ENCODE results near the gene MSH3.

Gene MSH3

DNA sequence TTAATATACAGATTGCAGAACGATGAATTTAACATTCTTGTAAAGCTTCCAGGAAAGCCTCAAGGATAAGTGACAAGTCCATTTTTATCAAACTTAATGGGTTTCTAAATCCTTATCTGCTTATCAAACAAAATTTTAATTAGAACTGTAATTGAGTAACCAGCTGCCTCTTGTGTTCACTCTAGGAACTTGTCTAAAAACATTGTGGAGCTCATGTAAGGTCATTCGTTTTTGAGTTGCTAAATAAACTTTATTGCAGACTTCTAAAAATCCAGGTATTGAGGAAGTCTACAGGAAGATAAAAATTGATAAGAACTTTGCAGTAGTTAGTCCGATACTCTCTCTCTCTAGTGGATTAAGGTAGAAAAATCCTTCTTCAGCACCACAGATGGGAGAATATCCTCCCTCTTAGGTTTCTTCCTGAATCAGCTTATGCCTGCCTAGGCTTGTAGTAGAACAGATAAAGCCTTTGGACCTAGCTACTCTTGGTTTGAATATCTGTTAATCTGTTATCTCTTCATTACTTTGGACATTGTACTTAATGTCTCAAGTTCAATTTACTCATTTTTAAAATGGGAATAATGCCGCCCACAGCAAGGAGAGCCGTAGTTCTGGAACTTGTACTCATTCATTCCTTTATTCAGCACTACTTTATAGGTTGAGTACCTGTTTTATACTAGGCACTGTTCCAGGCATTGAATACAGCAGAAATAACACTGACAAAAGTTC, 60.3 kb downstream of the MSH3 start:
- H3K4me3 ChIP-seq (ENCODE audit: low read depth, low read length): no peak overlapping the region
- DNase-seq (ENCODE audit: low read depth, low spot score): no peak
- in situ Hi-C loops (cut with HindIII; ENCODE audit: low sequenced_read_pairs): no loop called here
- no peak for TF ChIP-seq CTCF (IDR thresholded peaks at IDR 0.05; ENCODE audit: low read depth, low read length)

DNA sequence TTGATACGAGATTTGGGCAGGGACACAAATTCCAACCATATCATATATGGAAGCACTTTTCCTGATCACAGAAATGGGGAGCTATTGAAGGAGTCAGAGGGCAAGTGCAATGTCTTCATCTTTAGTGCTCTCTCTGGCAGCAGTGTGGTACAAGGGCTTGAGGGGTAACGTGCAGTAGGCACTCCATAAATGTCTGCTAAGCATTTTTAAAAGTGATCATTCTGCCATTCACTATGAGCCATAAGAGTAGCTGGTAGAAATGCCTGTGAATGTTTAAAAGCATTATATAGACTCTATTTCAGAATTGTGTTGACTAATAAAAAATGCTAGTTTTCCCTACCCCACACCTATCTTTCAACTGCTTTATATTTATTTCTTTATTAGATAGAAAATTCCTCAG, 61.4 kb downstream of the MSH3 start:
- no peak for TF ChIP-seq CTCF (IDR thresholded peaks at IDR 0.05; ENCODE audit: low read depth, low read length)
- in situ Hi-C loops (cut with HindIII; ENCODE audit: low sequenced_read_pairs): no loop called here
- no peak for DNase-seq (ENCODE audit: low read depth, low spot score)
- no peak overlapping the region for H3K4me3 ChIP-seq (ENCODE audit: low read depth, low read length)

GRCh38 chr5:80720181-80720580, 65.7 kb downstream of the MSH3 start:
- H3K4me3 ChIP-seq (ENCODE audit: low read depth, low read length): no peak overlapping the region
- in situ Hi-C loops (cut with HindIII; ENCODE audit: low sequenced_read_pairs): no loop called here
- no peak for TF ChIP-seq CTCF (IDR thresholded peaks at IDR 0.05; ENCODE audit: low read depth, low read length)
- DNase-seq (ENCODE audit: low read depth, low spot score): no peak

- TF ChIP-seq CTCF (IDR thresholded peaks at IDR 0.05; ENCODE audit: low read depth, low read length): no peak
- DNase-seq (ENCODE audit: low read depth, low spot score): no peak
- in situ Hi-C loops (cut with HindIII; ENCODE audit: low sequenced_read_pairs): no loop called here
- H3K4me3 ChIP-seq (ENCODE audit: low read depth, low read length): no peak overlapping the region
Observed at GRCh38 chr5:80722916-80723315, 68.5 kb downstream of the MSH3 start.

- in situ Hi-C loops (cut with HindIII; ENCODE audit: low sequenced_read_pairs): no loop called here
- no peak for DNase-seq (ENCODE audit: low read depth, low spot score)
- H3K4me3 ChIP-seq (ENCODE audit: low read depth, low read length): no peak overlapping the region
- TF ChIP-seq CTCF (IDR thresholded peaks at IDR 0.05; ENCODE audit: low read depth, low read length): no peak
Observed at GRCh38 chr5:80725446-80725845, 71.0 kb downstream of the MSH3 start.

GRCh38 chr5:80736730-80737129, 82.3 kb downstream of the MSH3 start:
- peak; percentile 22 for DNase-seq (ENCODE audit: low read depth, low spot score)
- no peak for TF ChIP-seq CTCF (IDR thresholded peaks at IDR 0.05; ENCODE audit: low read depth, low read length)
- no peak overlapping the region for H3K4me3 ChIP-seq (ENCODE audit: low read depth, low read length)

More at GRCh38 chr5:80736730-80737129, 82.3 kb downstream of the MSH3 start:
- in situ Hi-C loops (cut with HindIII; ENCODE audit: low sequenced_read_pairs): no loop called here
